DMS53 (cell line): ENCODE results near the gene NMNAT3.

ENCODE experiments used
- DNase-seq: peaks from one replicate; lab custom pipeline; 2025; lab: John Stamatoyannopoulos, UW

NMNAT3 gene

GRCh38 chr3:139521144-139521543, 156.6 kb downstream of the NMNAT3 start:
- no peak for DNase-seq

GRCh38 chr3:139519998-139520737, 157.6 kb downstream of the NMNAT3 start:
- no peak for DNase-seq

GRCh38 chr3:139518926-139519842, 158.6 kb downstream of the NMNAT3 start:
- DNase-seq, result no peak

- no peak for DNase-seq
Measured at GRCh38 chr3:139518306-139518705, 159.5 kb downstream of the NMNAT3 start.

GRCh38 chr3:139517321-139518065, 160.3 kb downstream of the NMNAT3 start:
- no peak for DNase-seq

- no peak for DNase-seq
Measured at GRCh38 chr3:139514741-139515140, 163.0 kb downstream of the NMNAT3 start.
